NCI-H2196 (cell line): Measurements from ENCODE around the gene DPH1.
"Not testable (repeated sequence)": the region's sequence is repeated elsewhere in the genome, so short reads cannot be mapped to it uniquely, and the experiment has no call there.

Experiments
- DNase-seq: peaks from one replicate; lab custom pipeline; 2025; ENCODE audit not compliant: unreplicated experiment; lab: John Stamatoyannopoulos, UW

Gene DPH1

DNA sequence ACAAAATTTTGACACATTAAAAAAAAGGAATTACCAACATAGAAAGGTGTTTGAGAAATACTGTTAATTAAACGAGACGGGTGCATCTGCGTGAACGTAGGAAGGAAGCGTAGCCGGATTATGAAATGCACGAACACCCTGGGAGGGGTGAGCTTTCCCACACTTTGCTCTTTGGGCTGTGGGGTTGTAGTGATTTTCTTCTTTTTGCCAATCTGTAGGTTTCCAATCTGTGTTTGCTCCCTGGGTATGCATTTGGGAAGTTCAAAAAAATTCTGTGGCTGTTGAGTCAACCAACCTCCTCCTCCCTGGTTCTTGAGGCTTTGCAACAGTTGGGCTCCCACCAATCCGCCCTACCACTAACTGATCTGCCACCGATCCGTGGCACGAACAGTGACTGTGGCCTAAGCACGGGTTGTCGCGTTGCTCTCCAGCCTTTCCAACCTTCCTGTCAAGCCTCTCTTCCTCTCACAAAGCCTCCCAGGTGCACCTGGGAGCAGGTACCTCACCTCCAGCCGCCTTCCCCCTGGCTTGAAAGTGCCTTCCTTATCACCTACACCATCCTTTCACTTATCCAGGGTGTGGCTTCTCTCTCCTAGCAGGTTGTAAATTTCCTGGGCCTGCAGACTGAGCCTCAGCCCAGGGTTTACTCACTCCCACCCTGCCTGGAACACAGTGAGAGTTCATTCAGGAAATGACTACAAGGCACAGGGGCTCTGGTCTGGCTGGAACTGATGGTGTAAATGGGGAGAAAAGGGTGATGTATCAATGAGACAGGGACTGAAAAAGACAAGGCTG is 21.4 kb upstream of the DPH1 start:
- no peak for DNase-seq

DNA sequence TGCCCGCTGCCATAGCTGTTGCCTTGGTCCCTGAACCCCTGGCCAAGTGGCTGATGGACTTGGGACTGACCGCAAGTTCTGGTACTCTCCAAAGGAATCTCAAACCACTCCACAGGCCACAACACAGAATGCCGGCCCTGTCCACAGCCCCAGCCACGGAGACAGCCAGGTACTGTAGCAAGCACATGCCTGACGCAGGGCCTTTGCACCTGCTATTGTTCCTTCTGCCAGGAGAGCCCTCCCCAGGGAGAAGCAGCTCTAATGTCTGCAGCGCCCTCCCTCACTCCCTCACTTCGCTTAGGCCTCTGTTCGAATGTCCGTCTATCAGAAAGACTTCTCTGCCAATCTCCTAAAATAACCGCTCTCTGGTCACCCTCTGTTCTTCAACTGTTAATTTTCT is 20.2 kb upstream of the DPH1 start:
- DNase-seq = no peak

DNA sequence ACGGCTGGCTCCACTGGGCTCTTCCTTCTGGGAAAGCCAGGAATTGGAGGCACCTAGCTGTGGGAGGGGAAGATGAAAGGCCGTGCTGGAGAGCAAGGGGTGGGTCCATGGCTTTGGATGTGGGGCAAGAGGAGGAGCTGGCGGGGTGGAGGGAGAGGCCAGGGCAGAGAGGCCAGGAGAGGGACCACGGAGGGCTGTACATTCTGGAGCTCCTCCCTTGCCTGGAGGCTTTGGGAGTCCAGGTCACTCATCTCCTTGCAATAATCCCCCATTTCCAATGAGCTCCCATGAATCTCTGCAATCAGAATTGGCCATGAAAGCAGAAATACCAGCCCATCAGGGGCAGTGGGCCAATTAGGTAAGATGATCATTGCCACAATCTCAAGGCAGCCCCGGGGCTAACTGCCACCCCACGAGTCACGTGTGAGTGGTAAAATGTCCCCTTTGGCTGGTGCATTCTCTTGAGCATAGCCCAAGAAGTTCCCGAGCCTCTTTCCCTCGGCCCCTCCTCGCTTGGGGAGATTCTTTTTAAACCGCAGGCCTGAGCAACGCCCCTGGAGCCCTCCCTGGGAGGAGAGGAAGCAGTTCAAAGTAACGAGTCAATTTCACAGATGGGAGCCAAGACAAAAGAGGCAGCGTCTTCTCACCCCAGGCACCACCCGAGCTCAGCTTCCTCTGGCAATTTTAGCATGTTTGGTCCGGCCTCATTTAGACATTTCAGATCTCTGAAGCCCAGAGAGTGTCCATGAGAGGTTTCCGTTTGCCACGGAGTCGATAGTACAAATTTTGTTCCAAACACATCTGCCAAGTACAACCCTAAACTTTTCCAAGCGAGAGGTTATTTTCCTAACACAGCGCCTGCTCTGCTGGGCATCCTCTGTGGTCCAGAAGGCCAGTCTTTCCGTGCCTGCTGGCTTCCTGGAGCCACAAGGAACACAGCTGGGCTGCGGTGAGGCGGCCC is 18.3 kb upstream of the DPH1 start:
- peak; percentile 48 for DNase-seq

DNA sequence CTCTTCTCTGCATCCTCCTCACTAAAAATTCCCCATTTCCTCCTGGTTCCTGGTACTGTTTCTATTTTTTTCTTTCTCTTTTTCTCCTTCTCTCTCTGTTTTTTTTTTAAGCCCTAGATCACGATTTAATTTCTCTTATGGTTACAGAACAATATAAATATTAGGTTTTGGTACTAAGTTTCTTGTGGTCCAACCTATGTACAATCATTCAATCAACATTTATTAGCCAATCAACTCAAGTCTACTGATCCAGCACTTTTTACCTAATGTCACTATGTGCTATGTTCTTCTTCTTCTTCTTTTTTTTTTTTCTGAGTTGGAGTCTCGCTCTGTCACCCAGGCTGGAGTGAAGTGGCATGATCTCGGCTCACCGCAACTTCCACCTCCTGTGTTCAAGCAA is 17.5 kb upstream of the DPH1 start:
- DNase-seq = no peak

GRCh38 chr17:2013220-2013993 is 16.5 kb upstream of the DPH1 start:
- DNase-seq = not testable (repeated sequence)

GRCh38 chr17:2013994-2014317 is 16.0 kb upstream of the DPH1 start:
- DNase-seq = no peak

DNA sequence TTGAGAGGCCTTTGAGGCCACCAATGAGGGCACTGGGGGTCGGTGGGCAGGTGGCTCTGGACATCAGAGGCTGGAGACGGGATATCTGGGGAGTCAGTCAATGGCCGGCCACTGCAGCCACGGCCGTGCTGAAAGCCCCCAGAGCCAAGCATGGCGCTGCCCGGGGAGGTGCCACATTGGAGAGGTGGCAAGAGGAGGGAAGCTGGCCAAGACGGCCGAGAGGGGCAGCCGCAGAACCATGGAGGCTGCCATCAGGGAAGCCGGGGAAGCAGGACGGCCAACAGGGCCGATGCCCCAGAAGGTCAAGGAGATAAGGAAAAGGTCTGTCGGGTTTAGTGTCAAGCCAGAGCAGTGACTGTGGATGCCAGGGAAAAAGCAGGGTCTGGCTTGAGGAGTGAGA is 14.6 kb upstream of the DPH1 start:
- DNase-seq = no peak

- no peak for DNase-seq
Observed at GRCh38 chr17:2016494-2016893, 13.5 kb upstream of the DPH1 start.

DNA sequence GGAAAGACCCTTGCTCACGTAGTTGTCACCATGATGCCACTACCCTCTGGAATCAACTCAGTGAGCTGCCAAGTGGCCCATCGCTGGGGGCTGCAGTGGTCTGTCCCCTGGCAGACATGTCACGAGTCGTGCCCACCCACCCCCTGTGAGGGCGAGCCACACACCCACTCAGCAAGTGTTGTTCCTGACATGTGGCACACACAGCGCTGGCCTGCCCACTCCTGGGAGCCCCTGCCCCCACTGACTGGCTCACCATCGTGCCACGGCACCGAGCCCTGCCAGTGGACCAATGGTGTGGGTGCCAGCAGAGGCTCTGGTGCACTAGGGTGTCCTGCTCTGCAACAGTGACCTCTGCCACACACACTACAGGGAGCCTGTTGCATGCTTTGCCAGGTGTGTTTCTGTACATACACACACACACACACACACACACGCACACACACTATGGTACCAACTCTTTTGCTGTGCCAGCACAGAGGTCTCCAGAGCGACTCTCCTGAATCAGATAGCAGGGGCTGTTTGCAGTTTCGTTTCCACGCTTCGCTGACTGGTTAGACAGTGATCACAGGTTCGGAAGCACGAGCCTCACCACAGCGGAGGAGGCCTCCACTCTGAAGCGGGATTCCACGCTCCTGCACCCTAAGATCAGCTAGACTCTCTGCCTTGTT is 12.5 kb upstream of the DPH1 start:
- DNase-seq = no peak

- peak; percentile 5 for DNase-seq
Observed at GRCh38 chr17:2018716-2019510, 11.0 kb upstream of the DPH1 start.

- DNase-seq = no peak
Observed at GRCh38 chr17:2019723-2020122, 10.2 kb upstream of the DPH1 start.

GRCh38 chr17:2020721-2021120 is 9.2 kb upstream of the DPH1 start:
- DNase-seq = no peak

DNA sequence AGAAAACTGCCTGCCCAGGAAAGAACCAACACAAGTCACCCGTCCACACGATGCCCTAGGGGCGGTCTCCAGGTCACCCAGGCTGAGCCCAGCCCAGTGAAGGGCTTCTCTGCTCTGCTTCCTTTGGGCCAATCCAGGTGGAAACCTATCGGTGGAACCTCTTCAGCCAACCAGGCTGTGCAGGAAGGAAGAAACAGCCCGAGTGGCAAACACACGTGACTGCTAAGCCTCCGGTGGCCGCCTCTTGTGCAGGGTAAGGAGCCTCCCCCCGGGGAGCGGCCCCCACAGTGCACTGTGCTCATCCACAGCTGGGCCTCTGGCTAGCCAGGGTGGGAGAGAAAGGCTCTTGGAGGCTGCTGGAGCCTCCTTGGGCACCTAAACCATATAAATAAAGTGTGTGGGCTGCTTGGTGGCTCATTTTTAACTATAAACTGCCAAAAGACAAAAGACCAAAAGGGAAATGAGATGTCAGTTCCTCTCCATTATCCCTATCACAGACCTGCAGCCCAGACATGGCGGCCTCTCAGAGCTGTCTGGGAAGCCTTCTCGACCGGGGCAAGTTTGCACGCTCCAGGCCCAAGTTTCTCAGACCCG is 7.2 kb upstream of the DPH1 start:
- no peak for DNase-seq

DNA sequence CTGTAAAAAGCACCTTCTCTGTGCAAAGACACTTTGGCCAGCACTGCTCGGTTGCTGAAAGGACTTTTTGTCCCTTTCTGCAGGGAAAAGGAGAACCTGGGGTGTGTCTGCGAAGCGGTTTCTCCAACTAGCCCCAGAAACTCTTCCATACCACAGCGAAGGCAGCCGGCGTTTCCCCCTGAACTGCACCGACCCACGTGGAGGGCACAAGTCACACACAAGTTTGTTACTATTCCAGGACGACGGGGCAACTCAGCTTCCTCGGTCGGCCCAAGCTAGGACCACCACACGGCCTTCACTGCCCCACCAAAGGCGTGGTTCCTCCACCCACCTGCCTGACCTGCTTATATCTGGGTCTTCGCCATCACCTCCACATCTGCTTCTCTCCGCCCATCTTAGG is 6.7 kb upstream of the DPH1 start:
- no peak for DNase-seq

- peak; percentile 75 for DNase-seq
Observed at GRCh38 chr17:2023692-2024571, 6.0 kb upstream of the DPH1 start.

DNA sequence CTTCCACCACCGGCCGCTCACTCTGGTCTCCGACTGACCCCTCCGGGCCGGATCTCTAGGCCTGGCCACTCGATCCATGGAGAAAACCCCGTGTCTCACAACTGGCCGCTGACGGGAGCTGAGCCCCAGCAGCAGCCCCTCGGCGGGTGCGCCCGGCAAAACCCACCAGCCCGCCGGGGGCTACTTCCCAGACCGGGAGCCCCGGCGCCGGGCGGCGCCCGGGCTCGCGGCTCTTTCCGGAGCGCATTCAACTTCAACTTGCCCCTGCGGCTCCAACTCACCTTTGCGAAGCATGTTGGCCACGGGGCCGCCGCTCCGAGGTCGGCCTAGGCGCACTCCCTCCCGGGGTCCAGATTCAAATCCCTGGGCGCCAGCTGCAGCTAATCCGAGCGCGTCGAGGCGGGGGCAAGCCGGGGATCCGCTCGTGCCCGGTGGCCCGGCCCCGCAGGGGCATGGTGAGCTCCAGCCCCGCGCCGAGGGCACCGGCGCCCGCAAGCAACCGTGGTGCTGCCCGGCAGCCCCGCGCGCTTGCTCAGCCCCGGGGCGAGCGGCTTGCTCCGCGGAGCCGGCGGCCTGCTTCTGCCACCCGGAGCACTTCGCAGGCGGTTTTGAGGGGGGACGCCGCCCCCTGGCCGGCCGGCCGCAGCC is 5.3 kb upstream of the DPH1 start:
- no peak for DNase-seq

- peak; percentile 51 for DNase-seq
Observed at GRCh38 chr17:2025220-2025621, 4.7 kb upstream of the DPH1 start, which contains the start of gene RTN4RL1. Gene RTN4RL1 (minus strand): TSS chr17:2025334. CDS start chr17:2024865, 469 bp downstream.

GRCh38 chr17:2025622-2026309 is 4.2 kb upstream of the DPH1 start:
- DNase-seq = peak; percentile 57
